ENCODE data around the gene MEF2C.

The MEF2C gene

DNA sequence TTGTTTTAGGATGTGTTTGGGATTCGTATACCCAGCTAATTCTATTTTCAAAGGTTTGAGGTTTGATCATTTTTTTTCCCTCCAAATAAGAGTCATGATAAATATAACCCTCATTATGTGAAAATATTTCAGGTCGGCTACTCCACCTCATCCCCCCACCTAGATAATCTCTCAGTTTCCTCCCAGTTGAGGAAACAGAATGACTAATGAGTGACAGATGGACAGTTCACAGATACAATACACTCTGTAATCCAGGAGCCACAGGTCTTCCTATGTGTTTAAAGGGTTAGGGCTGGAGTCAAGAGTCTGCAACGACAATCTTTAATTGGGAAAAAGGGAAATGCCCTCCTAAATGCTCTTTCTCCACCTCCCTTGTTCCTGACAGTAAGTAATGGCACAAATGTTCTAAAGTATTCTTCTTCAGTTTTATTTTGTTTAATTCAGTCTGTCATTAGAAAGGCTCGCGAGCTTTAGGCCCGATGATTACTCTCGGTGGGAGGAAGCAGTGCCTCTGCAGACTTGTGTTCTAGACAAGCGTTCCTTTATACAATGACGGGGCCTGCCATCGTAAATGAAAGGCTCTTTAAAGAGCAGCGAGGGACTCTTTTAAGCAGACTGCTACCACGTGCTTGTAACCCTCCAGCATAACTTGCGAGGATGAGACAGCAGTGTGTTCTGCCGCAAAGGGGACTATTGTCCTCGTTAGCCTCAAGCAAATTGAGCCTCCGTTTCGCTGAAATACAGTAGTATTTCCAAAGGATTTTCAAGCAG lies 69.0 kb downstream of the MEF2C start:
- Histone ChIP-seq H4K20me1 (ENCODE audit: insufficient read depth) (no peaks in the 10 kb centered on the region), H3K27me3 (ENCODE audit: insufficient read depth, low read depth) (no peaks in the 10 kb centered on the region), H3K27ac (no peak overlapping the region), H3K4me1 (ENCODE audit: low read depth, poor library complexity, severe bottlenecking) (peaks cover 18% of the 10 kb centered on the region), H3K36me3 (ENCODE audit: insufficient read depth) (no peaks in the 10 kb centered on the region), H3K4me2 (no peak overlapping the region), H3K79me2 (ENCODE audit: insufficient read depth, low read depth) (no peaks in the 10 kb centered on the region), H3K9ac (no peak overlapping the region), H2AFZ (ENCODE audit: low read depth) (no peak overlapping the region), H3K4me3 (IDR thresholded peaks at IDR 0.05; ENCODE audit: insufficient read depth, low read depth, low read length) (no peak overlapping the region)
- TF ChIP-seq, protein P1, sequence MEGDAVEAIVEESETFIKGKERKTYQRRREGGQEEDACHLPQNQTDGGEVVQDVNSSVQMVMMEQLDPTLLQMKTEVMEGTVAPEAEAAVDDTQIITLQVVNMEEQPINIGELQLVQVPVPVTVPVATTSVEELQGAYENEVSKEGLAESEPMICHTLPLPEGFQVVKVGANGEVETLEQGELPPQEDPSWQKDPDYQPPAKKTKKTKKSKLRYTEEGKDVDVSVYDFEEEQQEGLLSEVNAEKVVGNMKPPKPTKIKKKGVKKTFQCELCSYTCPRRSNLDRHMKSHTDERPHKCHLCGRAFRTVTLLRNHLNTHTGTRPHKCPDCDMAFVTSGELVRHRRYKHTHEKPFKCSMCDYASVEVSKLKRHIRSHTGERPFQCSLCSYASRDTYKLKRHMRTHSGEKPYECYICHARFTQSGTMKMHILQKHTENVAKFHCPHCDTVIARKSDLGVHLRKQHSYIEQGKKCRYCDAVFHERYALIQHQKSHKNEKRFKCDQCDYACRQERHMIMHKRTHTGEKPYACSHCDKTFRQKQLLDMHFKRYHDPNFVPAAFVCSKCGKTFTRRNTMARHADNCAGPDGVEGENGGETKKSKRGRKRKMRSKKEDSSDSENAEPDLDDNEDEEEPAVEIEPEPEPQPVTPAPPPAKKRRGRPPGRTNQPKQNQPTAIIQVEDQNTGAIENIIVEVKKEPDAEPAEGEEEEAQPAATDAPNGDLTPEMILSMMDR (conservative IDR thresholded peaks at IDR 0.05; ENCODE audit: low read depth, low read length) = no peak

DNA sequence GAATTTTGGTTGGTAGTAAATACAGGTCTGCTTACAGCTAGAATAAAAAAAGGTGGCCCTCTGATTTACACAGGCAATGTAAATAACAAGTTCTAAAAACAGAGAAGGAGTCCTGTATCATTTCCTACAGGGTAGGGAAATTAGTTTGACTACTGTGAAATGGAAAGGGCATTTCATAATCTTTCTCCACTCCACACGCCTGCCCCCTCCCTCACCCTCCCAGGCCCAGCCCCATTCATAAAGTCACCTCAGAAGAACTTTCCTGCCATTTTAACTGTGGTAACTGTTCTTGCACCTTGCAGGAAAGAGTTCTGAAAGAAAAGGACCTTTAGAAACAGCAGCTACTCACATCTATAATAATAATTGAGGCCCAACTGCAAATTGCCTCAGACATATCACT lies 69.7 kb downstream of the MEF2C start:
- H3K4me2 ChIP-seq = no peak overlapping the region
- no peaks in the 10 kb centered on the region for H4K20me1 ChIP-seq (ENCODE audit: insufficient read depth)
- no peaks in the 10 kb centered on the region for H3K27me3 ChIP-seq (ENCODE audit: insufficient read depth, low read depth)
- H3K4me3 ChIP-seq (IDR thresholded peaks at IDR 0.05; ENCODE audit: insufficient read depth, low read depth, low read length) = no peak overlapping the region
- H3K79me2 ChIP-seq (ENCODE audit: insufficient read depth, low read depth) = no peaks in the 10 kb centered on the region
- no peak overlapping the region for H3K9ac ChIP-seq
- no peak overlapping the region for H2AFZ ChIP-seq (ENCODE audit: low read depth)
- peaks cover 19% of the 10 kb centered on the region for H3K4me1 ChIP-seq (ENCODE audit: low read depth, poor library complexity, severe bottlenecking)
- no peak overlapping the region for H3K27ac ChIP-seq
- no peaks in the 10 kb centered on the region for H3K36me3 ChIP-seq (ENCODE audit: insufficient read depth)
- TF ChIP-seq, protein P1 (conservative IDR thresholded peaks at IDR 0.05; ENCODE audit: low read depth, low read length) = no peak

DNA sequence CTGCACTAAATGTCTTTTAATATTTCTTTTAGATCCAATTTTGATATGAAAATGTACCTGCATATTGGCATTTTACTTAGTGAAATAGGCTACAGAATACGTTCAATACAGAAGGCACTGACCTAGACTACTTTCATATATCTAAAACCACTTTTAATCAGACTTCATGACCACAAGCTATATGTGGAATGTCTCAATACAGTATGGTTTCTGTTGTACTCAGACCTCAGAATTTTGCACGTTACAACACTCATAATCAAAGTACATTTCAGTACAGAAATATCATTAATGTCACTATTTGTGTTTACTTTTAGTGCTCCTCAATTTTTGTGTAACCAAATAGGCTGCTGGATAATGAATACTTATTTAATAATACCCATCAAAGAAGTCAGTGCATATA lies 74.8 kb downstream of the MEF2C start:
- Histone ChIP-seq H3K4me1 (ENCODE audit: low read depth, poor library complexity, severe bottlenecking) (peaks cover 51% of the 10 kb centered on the region), H3K27me3 (ENCODE audit: insufficient read depth, low read depth) (no peaks in the 10 kb centered on the region; the same call in 1 of the 2 replicates), H3K36me3 (ENCODE audit: insufficient read depth) (no peaks in the 10 kb centered on the region), H3K4me2 (peak overlapping the region; percentile 78), H3K79me2 (ENCODE audit: insufficient read depth, low read depth) (no peaks in the 10 kb centered on the region), H4K20me1 (ENCODE audit: insufficient read depth) (no peaks in the 10 kb centered on the region), H3K9ac (no peak overlapping the region), H3K27ac (0 out of 2 replicates have a peak overlapping the region, but pooled peaks have one; percentile 0), H3K4me3 (IDR thresholded peaks at IDR 0.05; ENCODE audit: insufficient read depth, low read depth, low read length) (no peak overlapping the region), H2AFZ (ENCODE audit: low read depth) (no peak overlapping the region)
- TF ChIP-seq, protein P1 (conservative IDR thresholded peaks at IDR 0.05; ENCODE audit: low read depth, low read length) = no peak

DNA sequence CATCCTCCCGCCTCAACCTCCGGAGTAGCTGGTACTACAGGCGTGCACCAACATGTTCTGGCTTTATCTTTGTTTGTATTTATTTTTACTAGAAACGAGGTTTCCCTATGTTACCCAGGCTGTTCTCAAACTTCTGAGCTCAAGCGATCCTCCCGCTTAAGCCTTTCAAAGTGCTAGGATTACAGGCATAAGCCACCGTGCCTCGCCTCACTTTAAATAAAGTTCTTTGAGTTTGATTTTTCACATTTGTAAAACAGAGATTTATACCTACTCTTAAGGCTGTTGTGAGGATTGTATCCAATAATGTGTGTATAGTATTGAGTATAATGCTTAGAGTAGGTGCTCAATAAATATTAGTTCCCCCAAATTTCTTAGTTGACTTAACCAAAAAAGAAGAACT lies 75.7 kb downstream of the MEF2C start:
- H3K4me2 ChIP-seq = peak overlapping the region; percentile 78; the same call in 1 of the 2 replicates
- H2AFZ ChIP-seq (ENCODE audit: low read depth) = no peak overlapping the region
- TF ChIP-seq, protein P1 (conservative IDR thresholded peaks at IDR 0.05; ENCODE audit: low read depth, low read length) = no peak
- no peak overlapping the region for H3K27ac ChIP-seq
- no peaks in the 10 kb centered on the region for H3K79me2 ChIP-seq (ENCODE audit: insufficient read depth, low read depth)
- H3K27me3 ChIP-seq (ENCODE audit: insufficient read depth, low read depth) = no peaks in the 10 kb centered on the region; the same call in 1 of the 2 replicates
- no peak overlapping the region for H3K9ac ChIP-seq
- peaks cover 51% of the 10 kb centered on the region for H3K4me1 ChIP-seq (ENCODE audit: low read depth, poor library complexity, severe bottlenecking)
- H3K4me3 ChIP-seq (IDR thresholded peaks at IDR 0.05; ENCODE audit: insufficient read depth, low read depth, low read length) = no peak overlapping the region
- H3K36me3 ChIP-seq (ENCODE audit: insufficient read depth) = no peaks in the 10 kb centered on the region
- no peaks in the 10 kb centered on the region for H4K20me1 ChIP-seq (ENCODE audit: insufficient read depth)

Data from KMS-11 (cell line).